Stimulated activated CD8-positive, alpha-beta memory T cell treated with anti-CD3 and anti-CD28 coated beads, Interleukin-15, amount 100 ng/mL, for 24 hours (primary cell): ENCODE data around the gene NT5E.
"Not testable (repeated sequence)": the region's sequence is repeated elsewhere in the genome, so short reads cannot be mapped to it uniquely, and the experiment has no call there.

ENCODE experiments used
- DNase-seq: peaks from one replicate; pipeline ENCODE4 v3.0.0-alpha.2; 2020; ENCODE audit warnings: low read depth

The NT5E gene

DNA sequence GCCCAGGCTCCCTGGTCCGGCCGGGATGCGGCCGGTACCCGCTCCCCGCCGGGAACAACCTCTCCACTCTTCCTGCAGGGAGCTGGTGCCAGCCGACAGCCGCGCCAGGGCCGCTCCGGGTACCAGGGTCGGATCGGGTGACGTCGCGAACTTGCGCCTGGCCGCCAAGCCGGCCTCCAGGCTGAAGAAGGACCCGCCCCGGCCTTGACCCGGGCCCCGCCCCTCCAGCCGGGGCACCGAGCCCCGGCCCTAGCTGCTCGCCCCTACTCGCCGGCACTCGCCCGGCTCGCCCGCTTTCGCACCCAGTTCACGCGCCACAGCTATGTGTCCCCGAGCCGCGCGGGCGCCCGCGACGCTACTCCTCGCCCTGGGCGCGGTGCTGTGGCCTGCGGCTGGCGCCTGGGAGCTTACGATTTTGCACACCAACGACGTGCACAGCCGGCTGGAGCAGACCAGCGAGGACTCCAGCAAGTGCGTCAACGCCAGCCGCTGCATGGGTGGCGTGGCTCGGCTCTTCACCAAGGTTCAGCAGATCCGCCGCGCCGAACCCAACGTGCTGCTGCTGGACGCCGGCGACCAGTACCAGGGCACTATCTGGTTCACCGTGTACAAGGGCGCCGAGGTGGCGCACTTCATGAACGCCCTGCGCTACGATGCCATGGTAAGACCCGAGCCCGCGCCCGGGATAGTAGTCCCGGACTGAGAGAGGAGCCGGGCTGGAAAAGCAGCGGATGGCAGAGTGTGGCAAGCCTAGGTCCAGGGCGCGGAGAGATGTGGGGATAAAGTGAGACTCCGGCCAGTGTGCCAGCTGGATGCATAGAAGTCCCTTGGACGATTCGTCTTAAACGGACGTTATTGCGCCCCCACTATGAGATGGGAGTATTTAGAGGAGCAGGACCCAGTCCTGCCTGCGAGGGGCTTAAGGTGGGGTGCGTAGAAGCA lies at the start of gene NT5E:
Gene NT5E, plus strand, starts transcription at position 266 of the 942 bp plus-strand sequence. Its CDS starts 57 bp downstream, at position 323.
- DNase-seq = peak; percentile 34

DNA sequence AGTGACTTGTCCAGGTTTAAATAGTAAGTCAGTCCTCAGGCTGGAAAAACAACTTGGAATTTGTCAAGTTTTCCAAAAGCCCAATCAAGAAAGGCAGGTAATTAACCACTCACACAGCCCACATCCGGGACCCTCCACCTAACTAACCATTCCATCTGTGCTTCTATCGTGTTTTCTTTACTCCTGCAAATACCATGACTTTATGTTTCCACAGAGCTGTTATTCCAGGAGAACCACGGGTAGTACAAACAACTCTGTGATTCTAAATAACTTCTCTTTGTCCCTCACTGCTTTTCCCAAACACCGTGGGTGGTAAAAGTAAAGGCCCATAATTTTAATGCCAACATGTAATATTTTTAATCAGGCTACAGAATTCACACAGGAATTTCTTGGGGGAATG lies 49.6 kb upstream of the NT5E start:
- no peak for DNase-seq

DNA sequence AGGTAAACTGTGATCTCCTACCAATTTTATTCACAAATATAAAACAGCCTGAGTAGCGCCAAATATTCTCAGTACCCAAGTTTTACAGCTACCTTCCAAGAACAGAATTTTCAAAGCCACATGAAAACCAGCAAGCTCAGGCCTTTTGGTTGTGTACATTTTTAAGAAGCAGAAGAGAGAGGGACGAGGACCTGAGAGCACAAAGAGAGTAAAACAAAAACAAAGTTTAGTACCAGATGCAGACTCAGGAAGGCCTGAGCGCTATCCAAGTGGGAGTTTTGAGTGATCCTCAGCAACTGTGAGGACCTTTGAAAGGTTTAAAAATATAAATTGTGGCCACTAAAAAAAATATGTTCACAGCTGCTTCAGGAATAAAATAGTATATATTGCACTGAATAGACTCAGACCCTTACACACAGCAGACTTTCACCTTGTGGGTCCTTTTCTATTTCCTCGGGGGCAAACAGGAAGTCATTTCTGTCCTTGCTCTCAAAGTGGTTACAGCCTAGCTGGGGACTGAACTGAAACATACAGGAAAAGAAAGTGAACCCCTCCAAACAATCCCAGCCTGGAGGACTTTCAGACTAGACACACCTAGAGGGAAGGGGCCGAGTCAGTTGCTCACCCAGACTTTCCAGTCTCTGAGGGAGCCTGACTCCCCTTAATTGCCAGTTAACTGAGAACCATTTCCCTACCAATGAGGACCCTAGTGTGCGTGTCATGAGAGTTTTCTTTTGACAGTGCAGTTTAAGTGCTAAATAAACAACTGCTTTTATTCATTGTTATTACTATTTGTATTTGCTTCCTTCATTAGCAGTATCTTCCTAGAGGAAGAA lies 48.5 kb upstream of the NT5E start:
- DNase-seq = no peak

DNA sequence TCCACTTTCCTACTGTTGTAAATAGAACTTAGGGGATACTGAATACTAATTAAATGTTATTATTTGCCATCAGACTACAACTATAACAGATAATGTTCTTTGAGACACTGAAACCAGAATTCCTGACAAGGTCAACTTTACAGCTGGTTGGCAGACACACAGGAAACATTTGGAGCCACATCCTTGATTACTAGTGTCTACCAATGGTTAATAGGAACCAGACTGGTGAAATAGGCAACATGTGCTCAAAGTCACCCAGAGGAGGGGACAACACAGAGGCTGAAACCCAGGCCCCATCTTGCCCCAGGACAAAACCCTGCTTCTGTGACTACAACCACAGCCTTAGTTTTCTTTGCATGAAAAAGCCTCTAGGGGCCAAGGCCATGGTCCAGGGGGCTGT lies 47.8 kb upstream of the NT5E start:
- no peak for DNase-seq

DNA sequence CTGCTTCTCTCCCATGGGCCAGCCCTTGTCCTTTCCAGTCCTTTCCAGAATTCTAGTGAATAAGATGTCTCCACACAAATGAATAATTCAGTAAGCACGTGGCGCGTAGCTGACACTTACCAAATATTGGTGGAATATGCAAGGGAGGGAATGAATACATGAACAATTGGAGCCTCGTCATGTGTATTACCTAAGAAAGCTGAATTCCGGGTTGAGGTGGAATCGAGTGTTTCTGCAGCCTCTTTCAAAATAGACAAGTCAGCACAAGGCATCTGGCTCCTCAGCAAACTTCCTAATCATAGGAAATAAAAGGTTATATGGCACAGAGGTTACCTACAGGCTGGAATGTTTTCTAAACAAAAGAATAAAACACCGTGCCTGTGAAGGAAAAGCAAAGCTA lies 47.0 kb upstream of the NT5E start:
- no peak for DNase-seq

DNA sequence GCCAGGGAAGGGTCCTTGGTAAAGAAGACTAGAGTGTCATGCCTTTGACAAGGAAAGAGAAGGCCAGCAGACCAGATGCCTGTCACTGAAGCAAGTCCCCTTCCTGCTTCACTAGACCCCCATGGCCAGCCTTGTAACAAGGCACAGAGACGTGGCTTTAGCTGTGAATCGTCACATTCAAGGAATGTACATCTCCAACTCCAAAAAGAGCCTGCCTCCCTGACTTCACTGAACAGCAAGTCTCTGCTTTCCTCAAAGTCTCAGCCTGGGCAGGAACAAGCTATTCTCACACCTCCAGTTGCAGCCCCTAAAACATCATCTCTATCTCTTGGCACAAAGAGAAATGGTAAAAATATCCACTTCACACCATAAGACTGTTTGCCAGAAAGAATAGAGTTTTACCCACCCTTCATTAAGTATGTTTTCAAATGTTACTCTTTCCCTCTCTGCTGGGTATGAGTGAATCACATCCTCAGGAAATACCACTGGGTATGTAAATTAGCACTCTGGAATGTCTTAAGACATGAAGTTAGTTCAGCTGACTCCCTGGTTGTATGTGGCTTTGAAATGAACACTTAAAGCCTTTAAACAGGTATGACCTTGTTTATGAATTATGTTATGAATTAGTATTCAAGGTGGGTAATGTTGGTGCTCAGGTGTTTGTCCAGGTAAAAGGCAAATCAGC lies 46.4 kb upstream of the NT5E start:
- DNase-seq = no peak

DNA sequence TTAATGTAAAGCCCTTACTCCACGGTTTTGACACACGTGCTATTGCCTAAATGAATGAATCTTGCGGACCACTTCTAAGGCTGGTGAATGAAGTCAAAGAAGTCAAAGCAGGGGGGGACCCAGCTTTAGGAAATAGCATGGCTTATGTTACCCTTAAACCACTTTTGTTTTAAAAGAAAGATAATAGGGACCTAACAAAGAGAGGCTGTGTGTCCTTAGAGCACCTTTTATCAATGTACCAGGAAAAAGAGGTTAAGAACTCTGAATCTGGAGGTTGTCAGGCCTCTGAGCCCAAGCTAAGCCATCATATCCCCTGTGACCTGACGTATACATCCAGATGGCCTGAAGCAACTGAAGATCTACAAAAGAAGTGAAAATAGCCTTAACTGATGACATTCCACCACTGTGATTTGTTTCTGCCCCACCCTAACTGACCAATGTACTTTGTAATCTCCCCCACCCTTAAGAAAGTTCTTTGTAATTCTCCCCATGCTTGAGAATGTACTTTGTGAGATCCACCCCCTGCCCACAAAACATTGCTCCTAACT lies 45.8 kb upstream of the NT5E start:
- DNase-seq = not testable (repeated sequence)

DNA sequence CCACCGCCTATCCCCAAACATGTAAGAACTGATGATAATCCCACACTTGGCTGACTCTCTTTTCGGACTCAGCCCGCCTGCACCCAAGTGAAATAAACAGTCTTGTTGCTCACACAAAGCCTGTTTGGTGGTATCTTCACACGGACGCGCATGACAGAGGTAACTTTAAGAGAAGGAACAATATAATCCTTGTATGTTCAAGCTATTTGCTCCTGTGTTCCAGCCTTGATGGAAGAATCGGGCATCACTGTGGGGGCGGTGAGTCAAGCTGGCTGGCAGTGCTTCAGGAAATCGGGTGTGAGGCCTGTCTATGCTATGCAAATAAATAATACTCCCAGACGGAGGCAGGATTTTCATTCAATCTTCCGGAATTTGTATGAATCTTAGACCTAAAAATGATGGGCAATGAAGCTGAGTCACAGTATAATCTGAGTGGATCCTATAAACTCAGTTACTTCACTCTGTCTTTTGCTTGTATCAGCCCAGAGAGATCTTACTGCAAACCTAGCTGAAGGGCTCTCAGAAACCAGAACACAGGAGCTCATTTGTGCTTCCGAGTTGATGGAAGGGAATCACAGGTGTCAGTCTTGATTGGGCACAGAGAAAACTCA lies 45.2 kb upstream of the NT5E start:
- DNase-seq = no peak

DNA sequence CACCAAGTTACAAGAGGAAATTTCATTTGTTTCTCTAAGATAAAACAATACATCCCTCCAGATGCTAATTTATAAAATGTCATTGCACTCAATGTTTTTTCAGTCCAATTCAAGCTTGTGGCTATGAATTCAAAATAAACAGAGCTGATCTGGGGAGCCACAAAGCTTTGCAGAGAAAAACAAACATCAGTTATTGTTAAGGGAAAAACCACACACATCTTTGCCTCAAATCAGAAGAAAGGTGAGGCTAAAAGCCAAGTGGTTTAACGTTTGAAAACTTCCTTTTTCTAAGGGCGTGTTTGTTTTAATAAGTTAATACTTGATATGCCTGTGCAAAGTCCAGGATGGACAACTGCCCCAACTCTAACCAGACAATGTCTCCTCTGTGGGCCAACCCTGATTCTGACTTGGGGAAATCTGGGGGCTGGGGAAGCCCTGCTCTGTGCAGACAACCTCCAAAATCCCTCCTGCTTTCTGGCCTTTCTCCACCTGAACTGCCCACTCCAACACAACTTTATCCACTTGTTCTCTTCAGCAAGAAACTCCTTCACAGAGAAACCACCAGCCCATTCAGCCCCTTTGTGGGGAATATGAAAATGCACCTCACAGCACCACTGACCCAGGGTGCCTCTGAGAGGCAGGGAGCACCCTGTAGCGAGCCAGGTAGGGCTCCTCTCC lies 44.6 kb upstream of the NT5E start:
- no peak for DNase-seq

DNA sequence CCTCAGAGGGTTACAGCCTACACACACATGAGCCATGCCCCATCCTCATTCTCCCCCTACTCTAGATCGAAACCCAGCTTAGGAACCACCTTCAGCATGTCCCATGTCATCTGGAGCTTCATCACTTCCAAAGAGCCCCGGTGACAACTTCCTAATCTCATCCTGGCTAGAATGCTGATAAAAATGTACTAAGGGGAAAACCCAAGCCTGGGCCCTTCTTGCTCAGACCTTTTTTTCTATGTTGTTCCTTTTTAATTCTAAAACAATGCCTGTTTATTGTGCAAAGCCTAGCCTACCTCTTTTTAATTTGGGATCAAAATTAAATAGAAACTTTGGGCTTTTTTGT lies 44.1 kb upstream of the NT5E start:
- no peak for DNase-seq

DNA sequence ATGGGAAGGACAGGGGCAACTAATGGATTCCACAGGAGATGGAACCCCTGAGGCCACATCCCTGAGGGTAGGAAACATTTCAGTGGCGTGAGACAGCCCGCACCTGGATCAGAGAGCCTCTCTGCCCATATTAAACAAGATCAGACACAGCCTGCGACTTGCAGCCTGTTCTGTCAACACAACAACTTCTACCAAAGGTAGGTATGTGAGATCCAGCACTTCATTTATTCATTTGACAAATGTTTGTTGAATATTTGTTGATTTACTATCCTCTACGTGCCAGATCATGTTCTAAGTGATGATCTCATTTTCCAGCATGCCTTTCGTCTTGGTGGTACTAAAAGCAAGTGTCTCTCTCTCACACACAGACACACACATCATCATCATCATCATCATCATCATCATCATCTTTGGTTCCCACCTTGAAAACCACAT lies 43.2 kb upstream of the NT5E start:
- DNase-seq = no peak

DNA sequence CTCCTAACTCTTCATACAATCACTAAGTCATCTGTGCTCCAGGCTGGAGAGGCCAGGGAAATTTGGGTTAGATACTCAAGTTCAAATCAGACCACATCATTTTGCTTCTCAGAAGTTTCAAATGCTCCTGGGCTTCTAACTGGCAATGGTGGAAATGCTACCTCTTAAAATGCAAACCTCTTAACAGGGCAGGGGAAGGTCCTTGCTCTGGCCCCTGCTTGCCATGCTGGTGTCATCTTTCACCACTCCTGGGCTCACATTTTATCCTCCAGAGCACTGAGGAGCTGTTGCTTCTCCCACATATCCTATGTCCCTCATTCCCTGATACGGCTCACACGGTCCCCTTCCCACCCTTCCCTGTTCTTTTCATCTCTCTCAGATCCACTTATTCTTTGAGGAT lies 41.8 kb upstream of the NT5E start:
- DNase-seq = no peak

DNA sequence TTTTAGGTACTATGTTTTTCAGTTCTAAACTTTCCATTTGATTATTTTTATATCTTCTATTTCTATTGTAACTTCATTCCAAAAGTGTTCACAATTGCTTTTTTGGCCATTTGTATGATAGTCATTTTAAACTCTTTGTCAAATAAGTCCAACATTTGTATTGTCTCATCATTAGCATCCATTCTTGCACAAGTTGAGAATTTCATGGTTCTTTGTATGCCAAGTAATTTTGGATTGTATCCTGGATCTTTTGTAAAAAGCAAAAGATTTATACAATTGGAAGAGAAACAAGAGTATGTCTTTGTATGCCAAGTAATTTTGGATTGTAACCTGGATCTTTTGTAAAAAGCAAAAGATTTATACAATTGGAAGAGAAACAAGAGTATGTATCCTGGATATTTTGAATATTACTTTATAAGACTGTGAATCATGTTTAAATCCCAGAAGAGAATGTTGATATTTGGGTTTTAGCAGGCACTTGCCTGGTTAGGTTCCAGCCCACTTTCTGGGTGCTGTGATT lies 36.9 kb upstream of the NT5E start:
- no peak for DNase-seq

DNA sequence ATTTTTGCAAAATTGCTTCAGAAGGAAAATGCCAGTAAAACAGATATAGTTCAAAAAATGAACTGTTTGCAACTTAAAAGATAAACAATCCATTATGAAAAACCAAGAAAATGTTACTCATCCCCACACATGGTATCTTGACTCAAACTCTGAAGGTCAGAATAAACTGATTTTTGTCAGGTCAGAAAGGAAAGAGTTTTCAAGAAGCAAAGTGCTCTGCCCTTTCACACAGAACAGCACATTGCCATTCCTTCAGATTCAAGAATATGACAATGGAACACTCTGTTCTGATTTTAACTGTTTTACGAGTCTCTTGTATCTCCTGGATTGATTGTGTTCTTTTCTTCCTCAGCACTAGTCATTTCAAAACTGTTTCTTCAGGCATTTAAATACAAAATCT lies 33.8 kb upstream of the NT5E start:
- DNase-seq = no peak

DNA sequence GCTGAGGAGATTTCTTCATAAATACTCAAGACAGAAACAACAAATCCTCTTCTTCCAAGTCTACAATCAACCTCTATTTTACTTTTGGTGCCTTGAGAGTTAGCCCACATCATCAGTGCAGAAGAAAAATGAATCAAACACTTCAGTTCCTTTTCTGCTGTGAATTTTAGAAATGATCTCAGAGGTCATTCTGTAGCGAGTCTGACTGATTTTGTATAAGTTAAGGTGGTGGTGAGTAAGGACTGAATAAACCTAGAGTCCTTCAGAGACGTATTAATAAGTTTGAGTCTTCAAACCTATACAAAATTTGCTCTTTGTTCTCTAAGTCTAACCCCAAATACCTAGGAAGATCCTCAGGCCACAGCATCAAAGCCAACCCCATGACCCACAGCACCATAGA lies 33.1 kb upstream of the NT5E start:
- DNase-seq = no peak

DNA sequence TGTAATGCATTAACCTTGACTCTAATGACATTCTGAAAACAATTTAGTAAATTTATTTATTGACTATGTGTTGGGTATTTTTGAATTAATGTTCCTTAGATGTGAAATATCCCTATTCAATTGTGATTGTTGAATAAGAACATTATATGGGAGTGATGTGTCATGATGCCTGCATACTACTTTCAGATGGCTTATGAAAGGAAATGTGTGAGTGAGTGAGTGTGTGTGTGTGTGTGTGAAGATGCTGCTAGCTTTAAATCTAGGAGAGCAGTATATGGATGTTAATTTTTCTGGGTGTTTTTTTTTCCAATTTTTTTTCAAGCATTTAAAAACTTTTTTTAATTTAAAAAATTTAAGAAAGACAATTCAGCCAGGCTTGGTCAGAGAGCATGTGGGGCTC lies 32.5 kb upstream of the NT5E start:
- no peak for DNase-seq

DNA sequence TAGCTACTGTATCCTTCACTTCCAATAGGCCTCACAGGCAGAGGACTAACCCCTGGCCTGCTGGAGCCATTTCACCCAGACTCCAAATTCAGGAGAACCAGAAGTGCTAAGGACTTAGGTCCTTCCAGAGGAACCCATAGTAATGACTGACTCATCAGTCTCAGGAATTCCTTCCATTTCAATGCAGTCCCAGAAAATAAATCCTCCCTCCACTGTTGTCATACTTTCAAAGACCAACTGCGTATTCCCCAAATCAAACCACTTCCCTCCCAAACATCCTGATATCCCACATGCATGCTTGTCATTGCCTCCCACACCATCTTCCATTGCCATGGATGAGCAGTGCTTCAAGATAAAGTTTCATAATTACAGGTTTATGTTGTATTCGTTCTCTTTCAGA lies 31.8 kb upstream of the NT5E start:
- DNase-seq = no peak

DNA sequence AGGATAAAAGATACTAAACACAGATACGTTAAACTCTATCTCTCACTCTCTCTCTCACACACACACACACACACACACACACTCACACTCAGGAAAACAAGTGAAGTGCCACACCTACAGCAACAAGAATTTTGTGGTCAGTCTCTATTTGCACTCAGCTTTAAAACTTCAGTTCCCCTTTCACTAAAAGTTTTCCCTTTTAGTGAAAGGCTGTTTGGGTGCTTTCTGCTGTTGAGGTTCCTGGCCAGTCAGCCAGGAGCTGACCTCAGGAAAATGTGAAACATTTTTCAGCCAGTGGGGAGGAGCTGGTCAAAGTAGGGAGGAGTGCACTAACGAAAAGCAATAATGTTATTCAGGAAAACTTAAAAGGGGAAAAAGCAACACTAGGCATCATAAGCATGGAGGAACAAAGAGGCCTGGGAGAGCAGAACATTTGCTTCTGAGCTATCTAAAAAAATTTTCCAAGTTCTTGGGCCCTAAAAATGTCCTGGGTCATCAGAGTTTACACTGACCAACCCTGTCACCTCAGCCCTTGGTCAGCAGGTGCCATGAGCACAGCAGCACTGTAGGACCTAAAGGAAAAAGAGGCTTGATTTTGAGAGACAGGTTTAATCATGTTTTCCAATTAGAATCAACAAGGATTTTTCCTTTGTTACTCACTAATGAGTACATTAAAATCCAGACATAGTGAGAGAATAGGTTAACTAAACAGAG lies 30.7 kb upstream of the NT5E start:
- no peak for DNase-seq

DNA sequence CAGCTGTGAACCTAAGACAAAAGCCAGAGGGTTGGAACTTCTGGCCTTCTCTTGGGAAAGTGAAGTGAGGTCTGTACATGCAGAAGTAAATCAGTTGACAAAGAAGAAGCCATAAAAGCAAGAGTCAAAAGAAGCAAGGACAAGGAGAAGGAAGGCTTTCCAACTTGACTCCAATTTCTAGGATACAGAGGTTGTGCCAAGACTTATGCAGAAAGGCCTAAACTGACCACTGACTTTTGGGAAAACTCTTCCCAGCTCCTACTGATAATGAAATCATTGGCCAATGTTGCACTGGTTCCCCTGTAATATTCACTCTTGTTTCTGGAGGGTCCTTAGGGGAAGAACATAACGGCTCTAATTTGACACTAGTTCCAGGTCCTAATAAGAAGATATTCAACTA lies 29.3 kb upstream of the NT5E start:
- DNase-seq = no peak

DNA sequence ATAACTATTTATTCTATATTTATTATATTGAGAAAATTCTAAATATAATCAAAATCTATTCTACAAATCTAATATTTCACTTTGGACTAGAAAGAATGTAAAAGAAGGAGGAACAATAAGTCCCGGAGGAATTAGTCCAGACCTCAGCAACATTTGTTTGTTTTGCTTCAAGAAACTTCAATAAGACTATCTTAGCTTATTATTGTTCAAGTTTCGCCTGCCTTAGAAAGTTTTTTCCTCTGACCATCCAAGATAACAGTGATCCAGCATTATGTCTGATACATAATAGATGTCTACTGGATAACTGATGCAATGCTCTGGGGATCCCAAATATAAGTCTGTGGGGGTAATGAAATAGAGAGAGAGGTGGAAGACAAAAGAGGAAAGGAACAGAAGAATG lies 28.7 kb upstream of the NT5E start:
- no peak for DNase-seq
